Measurements from ENCODE around the gene YIPF5.

DNA sequence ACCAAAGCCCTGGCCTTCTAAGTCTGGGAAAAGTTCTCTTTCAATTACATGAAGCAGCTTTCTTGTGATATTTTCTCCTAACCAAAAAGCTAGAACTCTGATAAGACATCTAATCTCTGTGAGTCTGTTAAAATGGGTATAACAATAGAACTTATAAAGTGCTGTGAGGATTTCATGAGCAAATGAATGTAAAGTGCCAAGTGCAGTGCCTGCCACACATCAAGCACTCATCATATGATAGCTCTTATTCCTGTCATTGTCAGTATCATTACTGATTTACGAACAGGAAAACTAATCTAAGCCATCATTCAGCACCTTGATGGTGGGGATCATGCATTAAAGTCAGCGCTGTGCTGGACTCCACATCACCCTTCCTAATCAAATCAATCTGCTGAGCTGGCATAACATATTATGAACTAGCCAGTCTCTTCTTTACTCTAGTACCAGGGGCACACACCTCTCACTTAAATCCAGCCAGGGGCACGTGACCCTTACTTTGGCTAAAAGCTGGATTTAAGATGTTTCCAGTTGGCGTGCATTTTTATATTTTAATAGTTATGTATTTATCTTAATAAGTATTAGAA, 37.3 kb downstream of the YIPF5 start:
- TF ChIP-seq POLR2A (IDR thresholded peaks at IDR 0.05; ENCODE audit: low read depth, low read length) (no peak), POLR2AphosphoS5 (IDR thresholded peaks at IDR 0.05; ENCODE audit: low read depth, low read length) (no peak)

Data from GM12891 (cell line).